Islet precursor cell (in vitro differentiated cells): ENCODE data around the gene KRT3.

Experiments used
- DNase-seq: peaks from one replicate; pipeline ENCODE4 v3.0.0-alpha.2; 2018

The KRT3 gene

GRCh38 chr12:52795694-52796428, at the start of gene KRT3:
KRT3 (minus strand) TSS chr12:52796117; CDS start chr12:52796042, 75 bp downstream.
- no peak for DNase-seq

DNA sequence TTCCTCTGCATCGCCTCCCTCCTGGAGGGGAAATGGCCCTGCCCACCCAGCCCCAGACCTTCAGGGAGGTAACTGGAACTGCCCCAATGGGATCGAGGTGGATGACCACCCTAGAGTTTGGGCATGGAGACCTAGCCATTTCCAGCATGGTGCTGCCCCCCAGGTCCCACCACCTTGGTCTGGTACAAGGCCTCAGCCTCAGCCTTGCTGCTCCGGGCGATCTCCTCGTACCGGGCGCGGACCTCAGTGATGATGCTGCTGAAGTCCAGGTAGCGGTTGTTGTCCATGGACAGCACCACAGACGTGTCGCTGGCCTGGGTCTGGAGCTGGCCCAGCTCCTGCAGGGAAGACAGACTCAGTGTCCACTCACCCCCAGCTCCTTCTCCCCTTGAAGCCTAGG, 48.5 kb upstream of the KRT3 start:
- no peak for DNase-seq

- no peak for DNase-seq
Measured at GRCh38 chr12:52839436-52840105, 43.7 kb upstream of the KRT3 start.

- DNase-seq: no peak
Measured at GRCh38 chr12:52838609-52839435, 42.9 kb upstream of the KRT3 start.

GRCh38 chr12:52837781-52838608, 42.1 kb upstream of the KRT3 start:
- no peak for DNase-seq

DNA sequence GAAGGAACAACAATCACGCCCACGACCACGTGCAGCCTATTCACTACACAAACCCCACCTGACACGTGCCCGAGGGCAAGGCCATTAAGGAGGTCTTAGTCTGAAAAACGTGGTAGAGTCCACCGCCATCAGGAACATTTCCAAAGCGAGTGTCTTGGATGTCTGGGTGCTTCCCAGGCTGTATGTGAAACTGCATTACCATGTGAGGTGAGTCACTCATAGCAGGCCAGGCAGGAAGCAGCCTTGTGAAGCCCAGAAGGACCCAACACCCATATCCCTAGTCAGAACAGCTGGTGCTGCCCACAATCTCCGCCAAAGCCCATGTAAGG, 41.5 kb upstream of the KRT3 start:
- DNase-seq: peak; percentile 77

GRCh38 chr12:52836491-52837412, 40.8 kb upstream of the KRT3 start:
- no peak for DNase-seq

DNA sequence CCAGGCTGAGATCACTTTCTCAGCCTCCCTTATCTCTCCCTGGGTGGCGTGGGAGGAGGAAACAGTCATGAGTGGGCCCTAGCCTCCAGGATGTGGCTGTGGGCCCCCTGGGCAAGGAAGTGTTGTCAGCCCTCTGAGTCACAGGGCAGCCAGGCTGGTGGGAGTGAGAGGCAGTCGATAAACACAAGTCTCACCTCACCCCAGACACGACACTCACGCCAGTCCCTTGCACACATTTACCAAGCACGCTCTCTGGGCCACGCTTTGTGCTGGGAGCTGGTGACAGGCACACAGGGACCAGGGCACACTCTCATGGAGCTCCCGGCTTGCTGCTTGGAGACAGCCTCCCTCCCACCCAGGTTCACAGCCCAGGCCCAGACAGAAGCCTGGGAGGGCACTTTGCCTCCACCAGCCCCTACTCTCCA, 40.1 kb upstream of the KRT3 start:
- peak; percentile 85 for DNase-seq

DNA sequence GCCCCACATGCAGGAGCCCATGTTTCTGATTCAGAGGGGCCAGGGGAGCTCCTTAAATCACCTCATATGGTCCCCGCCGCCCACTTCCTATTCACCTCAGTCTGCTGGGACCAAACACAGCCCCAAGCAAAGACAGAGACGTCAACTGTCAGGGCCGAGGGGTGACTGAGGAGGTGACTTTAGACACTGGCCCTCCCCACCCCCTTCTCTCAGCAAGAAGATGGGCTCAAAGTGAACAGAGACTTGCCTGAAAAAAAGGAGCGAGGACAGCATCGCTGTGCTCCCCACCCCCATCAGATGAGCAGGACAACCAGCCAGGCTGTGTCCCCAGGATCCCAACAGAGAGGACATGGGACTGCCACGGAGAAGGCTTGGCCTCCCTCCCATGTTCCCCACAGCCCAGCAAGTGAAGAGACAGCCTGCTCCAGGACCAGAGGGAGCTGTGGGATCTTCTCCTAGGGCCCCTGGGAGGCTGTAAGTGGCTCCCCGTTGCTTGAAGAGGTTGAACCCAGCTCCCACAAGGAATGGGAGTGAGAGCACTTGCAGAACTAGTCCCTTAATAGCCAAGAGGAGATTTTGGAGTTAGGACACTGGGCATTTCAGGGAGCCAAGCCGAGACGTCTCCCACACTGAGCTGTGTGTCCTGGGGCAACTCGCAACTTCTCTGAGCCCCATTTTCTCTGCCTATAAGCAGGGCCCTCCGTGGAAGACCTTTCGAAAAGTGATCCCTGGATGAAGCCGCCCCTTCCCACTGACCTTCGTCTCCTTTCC, 39.5 kb upstream of the KRT3 start:
- no peak for DNase-seq

DNA sequence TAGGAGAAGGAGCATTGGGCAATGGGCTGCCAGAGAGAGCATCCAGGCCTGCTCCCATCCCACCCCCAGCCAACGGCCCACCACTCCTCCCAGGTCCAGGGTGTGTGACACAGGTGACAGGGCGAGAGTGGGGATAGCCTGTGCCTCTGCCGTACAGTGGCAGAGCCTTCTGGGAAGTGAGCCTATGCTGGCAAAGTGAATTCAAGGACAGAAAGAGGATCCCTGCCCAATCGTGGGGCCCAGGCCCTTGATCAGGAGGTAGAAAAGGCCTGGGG, 38.7 kb upstream of the KRT3 start:
- DNase-seq: no peak

GRCh38 chr12:52833922-52834726, 38.2 kb upstream of the KRT3 start, which contains the start of gene KRT79:
KRT79 (minus strand) TSS chr12:52834311; CDS start chr12:52834260, 51 bp downstream.
- no peak for DNase-seq

- DNase-seq: no peak
Measured at GRCh38 chr12:52832985-52833905, 37.3 kb upstream of the KRT3 start.

GRCh38 chr12:52832451-52832850, 36.5 kb upstream of the KRT3 start:
- no peak for DNase-seq

GRCh38 chr12:52831251-52831650, 35.3 kb upstream of the KRT3 start:
- no peak for DNase-seq

- no peak for DNase-seq
Measured at GRCh38 chr12:52829986-52830770, 34.3 kb upstream of the KRT3 start.

GRCh38 chr12:52828591-52829021, 32.7 kb upstream of the KRT3 start:
- DNase-seq: no peak

DNA sequence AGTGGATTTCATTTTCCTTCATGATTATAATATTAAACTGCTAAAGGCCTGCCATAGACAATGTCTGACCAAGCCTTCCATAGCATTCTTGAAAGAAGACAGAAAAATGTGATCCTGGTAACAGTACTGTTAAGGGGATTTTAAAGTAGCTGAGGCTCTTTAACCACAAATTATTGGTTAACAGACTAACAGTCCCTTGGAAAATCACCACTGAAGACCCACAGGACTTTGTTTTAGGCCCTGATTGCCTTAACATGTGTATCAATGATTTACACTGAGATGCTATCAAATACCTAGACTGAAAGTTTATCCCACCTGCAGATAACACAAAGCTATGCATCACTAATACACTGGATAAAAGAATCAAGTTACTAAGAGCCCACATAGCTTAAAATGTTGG, 32.2 kb upstream of the KRT3 start:
- no peak for DNase-seq

DNA sequence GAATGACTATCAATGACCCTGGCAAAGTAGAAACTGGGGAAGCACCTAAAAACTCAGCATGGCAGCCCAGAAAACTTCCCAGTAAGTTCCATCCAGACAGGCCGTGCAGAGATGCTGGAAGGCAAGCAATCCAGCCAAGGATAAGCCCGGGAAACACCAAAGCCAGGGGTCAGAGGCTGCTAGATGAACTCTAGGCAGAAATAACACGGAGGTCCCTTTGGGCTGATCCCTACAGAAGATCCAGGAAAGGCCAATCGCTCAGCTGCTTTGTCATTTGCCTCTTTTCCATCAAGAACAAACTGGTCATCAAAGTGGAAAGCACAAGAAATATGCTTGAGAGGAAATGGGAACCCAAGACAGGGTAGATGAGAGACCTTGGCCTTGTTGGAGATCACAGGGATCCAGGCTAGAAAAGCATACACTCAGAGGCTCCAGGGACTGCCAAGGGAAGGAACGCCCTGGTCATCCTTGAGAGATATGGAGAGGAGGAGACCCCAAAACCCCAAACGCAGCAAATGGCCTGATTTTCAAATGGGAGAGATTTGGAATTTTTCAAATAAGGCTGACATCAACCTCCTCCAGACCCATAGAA, 31.7 kb upstream of the KRT3 start:
- no peak for DNase-seq
